HepG2 (cell line): ENCODE data around the gene GNG7. TPM values are rescaled to one million over a fixed set of nuclear protein-coding genes. Genes with fewer than 3 reads are reported as not detected.

Experiments used
- ARNT2 ChIP-seq: sonication (generic); formaldehyde crosslinking; IDR thresholded peaks from 2 replicates; pipeline ENCODE4 v1.8.0; 2022; ENCODE audit warnings: mild to moderate bottlenecking, low read depth, missing genetic modification reagents, moderate library complexity
- BRCA1 ChIP-seq: sonication (generic); formaldehyde crosslinking; IDR thresholded peaks from 2 replicates; pipeline ENCODE4 v1.4.0; 2020; ENCODE audit warnings: missing genetic modification reagents
- CREB1 ChIP-seq, 2 experiments: fragments of 450-650 bp in 1 of 2; IDR thresholded peaks; 2 replicates each; pipeline ENCODE4 v1.6.1; 2016 to 2017; ENCODE audit warnings: control low read depth in 1 of 2, mild to moderate bottlenecking in 1 of 2, missing compliant biosample characterization in 1 of 2, missing genetic modification characterization in 1 of 2
- ELF4 ChIP-seq: sonication (generic); formaldehyde crosslinking; IDR thresholded peaks from 2 replicates; pipeline ENCODE4 v1.5.0; 2020; ENCODE audit warnings: missing genetic modification reagents, mild to moderate bottlenecking, moderate library complexity, borderline replicate concordance
- NCOA2 ChIP-seq: sonication (generic); formaldehyde crosslinking; IDR thresholded peaks from 2 replicates; pipeline ENCODE4 v1.8.0; 2022; ENCODE audit warnings: inconsistent platforms
- NKX3-1 ChIP-seq: sonication (generic); formaldehyde crosslinking; IDR thresholded peaks from 2 replicates; pipeline ENCODE4 v1.5.0; 2020; ENCODE audit warnings: missing genetic modification reagents
- XBP1 ChIP-seq: sonication (generic); formaldehyde crosslinking; IDR thresholded peaks from 2 replicates; pipeline ENCODE4 v1.5.0; 2020; ENCODE audit warnings: missing genetic modification reagents
- ZNF790 ChIP-seq: sonication (generic); formaldehyde crosslinking; IDR thresholded peaks from 2 replicates; pipeline ENCODE4 v1.8.0; 2022; ENCODE audit warnings: missing genetic modification reagents, mild to moderate bottlenecking, borderline replicate concordance
- ZSCAN20 ChIP-seq: sonication (generic); formaldehyde crosslinking; IDR thresholded peaks from 2 replicates; pipeline ENCODE4 v1.4.0; 2020; ENCODE audit warnings: missing genetic modification reagents, mild to moderate bottlenecking, borderline replicate concordance
- polyA plus RNA-seq, 8 experiments: library from polyadenylated mRNA; depleted of rRNA in 3 of 8; stranded (reverse) in 7 of 8; unstranded in 1 of 8; fragments of >200 nt; fragmentation: Illumina TruSeq in 4 of 8; extraction: Trizol in 4 of 8; gene quantifications; 2 replicates each; pipeline versions ENCODE4 v1.2.1 to v1.2.3, GENCODE V29; 2011 to 2016; ENCODE audit warnings: low read depth in 4 of 8, missing spikeins in 1 of 8, mixed read lengths in 1 of 8; ENCODE audit not compliant: insufficient read depth in 1 of 8
- total RNA-seq, 5 experiments: library from RNA; depleted of rRNA; stranded (reverse); fragments of >200 nt; fragmentation: Illumina TruSeq; extraction: Trizol; gene quantifications; 2 replicates each; pipeline ENCODE4 v1.2.3, GENCODE V29; 2016; ENCODE audit warnings: low read depth in 1 of 5
- TF ChIP-seq, protein P1 (sequence below): sonication (generic); formaldehyde crosslinking; IDR thresholded peaks from 2 replicates; pipeline ENCODE4 v1.8.0; 2023; ENCODE audit warnings: mild to moderate bottlenecking, missing genetic modification reagents
- TF ChIP-seq, protein P2 (sequence below): sonication (generic); formaldehyde crosslinking; IDR thresholded peaks from 2 replicates; pipeline ENCODE4 v1.5.1; 2020; ENCODE audit warnings: mild to moderate bottlenecking, missing genetic modification reagents

The GNG7 gene
- total and polyA plus RNA-seq, 2 of the 13 experiments (the other 11 are each of a cell fraction or from before 2014, with no cell fraction given), result 1.4 to 3.3 TPM

DNA sequence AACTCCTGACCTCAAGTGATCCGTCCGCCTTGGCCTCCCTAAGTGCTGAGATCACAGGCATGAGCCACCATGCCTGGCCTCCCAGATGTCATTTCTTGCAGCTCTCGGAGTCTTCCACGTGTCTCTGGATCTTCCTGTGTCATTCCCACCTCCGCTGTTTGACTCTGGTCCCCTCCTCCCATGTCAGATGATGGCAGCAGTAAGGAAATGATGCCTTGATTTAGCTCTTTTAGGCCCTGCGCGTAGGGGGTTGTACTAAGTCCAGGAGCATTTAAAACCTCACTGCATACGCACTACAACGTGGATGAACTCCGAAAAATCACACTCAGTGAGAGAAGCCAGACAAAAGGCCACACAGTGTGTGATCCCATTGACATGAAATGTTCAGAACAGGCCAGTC is 113.1 kb downstream of the GNG7 start (continued):
- no peak for TF ChIP-seq ZNF790
- TF ChIP-seq BRCA1 (CRISPR knock-in tag), result no peak
- no peak for TF ChIP-seq XBP1
- no peak for TF ChIP-seq ELF4
- TF ChIP-seq NCOA2, result no peak
- TF ChIP-seq, protein P1, sequence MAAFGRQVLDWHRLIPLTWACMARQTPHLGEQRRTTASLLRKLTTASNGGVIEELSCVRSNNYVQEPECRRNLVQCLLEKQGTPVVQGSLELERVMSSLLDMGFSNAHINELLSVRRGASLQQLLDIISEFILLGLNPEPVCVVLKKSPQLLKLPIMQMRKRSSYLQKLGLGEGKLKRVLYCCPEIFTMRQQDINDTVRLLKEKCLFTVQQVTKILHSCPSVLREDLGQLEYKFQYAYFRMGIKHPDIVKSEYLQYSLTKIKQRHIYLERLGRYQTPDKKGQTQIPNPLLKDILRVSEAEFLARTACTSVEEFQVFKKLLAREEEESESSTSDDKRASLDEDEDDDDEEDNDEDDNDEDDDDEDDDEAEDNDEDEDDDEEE (CRISPR knock-in tag), result no peak
- TF ChIP-seq ARNT2 (CRISPR knock-in tag), result no peak
- TF ChIP-seq ZSCAN20 (CRISPR knock-in tag), result no peak
- no peak for TF ChIP-seq CREB1 (IDR thresholded peaks at IDR 0.05)
- TF ChIP-seq CREB1 (CRISPR knock-in tag; IDR thresholded peaks at IDR 0.05), result no peak
- TF ChIP-seq, protein P2, sequence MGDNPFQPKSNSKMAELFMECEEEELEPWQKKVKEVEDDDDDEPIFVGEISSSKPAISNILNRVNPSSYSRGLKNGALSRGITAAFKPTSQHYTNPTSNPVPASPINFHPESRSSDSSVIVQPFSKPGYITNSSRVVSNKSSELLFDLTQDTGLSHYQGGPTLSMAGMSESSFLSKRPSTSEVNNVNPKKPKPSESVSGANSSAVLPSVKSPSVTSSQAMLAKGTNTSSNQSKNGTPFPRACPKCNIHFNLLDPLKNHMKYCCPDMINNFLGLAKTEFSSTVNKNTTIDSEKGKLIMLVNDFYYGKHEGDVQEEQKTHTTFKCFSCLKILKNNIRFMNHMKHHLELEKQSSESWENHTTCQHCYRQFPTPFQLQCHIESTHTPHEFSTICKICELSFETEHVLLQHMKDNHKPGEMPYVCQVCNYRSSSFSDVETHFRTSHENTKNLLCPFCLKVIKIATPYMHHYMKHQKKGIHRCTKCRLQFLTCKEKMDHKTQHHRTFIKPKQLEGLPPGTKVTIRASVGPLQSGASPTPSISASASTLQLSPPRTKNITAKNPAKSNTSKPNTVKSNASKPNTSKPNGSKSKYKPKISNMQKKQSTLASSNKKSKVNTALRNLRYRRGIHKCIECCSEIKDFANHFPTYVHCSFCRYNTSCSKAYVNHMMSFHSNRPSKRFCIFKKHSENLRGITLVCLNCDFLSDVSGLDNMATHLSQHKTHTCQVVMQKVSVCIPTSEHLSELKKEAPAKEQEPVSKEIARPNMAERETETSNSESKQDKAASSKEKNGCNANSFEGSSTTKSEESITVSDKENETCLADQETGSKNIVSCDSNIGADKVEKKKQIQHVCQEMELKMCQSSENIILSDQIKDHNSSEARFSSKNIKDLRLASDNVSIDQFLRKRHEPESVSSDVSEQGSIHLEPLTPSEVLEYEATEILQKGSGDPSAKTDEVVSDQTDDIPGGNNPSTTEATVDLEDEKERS, result no peak
- no peak for TF ChIP-seq NKX3-1 (CRISPR knock-in tag)
